Uterus (tissue), 2 donors: Measurements from ENCODE around the gene CBFA2T2.
"Not testable (repeated sequence)": the region's sequence is repeated elsewhere in the genome, so short reads cannot be mapped to it uniquely, and the experiment has no call there.

Experiments
- CTCF ChIP-seq, 4 experiments: fragments of 200-600 bp in 2 of 4; fragments of 450-650 bp in 2 of 4; sonication (generic) in 2 of 4; IDR thresholded peaks; one replicate each; pipeline ENCODE4 v1.5.1; 2016 to 2019; ENCODE audit warnings: antibody characterized with exemption in 4 of 4, mild to moderate bottlenecking in 2 of 4, moderate library complexity in 1 of 4
- POLR2A ChIP-seq, 2 donors: fragments of 450-650 bp; IDR thresholded peaks; one replicate each; pipeline ENCODE4 v1.6.1; 2016; ENCODE audit warnings: antibody characterized with exemption in 2 of 2, mild to moderate bottlenecking in 1 of 2, moderate library complexity in 1 of 2

GRCh38 chr20:33440562-33440961 is 49.3 kb upstream of the CBFA2T2 start:
- not testable (repeated sequence) for TF ChIP-seq CTCF, POLR2A (IDR thresholded peaks at IDR 0.05)
